Liver (tissue), 3 donors: Measurements from ENCODE around the gene ERI2.

ENCODE experiments used
- EGR1 ChIP-seq, 2 donors: IDR thresholded peaks; 2 replicates each; pipeline ENCODE4 v1.6.1; 2016 to 2018; ENCODE audit warnings: antibody characterized with exemption in 2 of 2, low read depth in 2 of 2
- FOXA2 ChIP-seq: IDR thresholded peaks from 2 replicates; pipeline ENCODE4 v1.6.1; 2016; ENCODE audit warnings: antibody characterized with exemption
- GABPA ChIP-seq, 2 donors: IDR thresholded peaks in 1 of 2; conservative IDR thresholded peaks in 1 of 2; 2 replicates each; pipeline ENCODE4 v1.6.1; 2016; ENCODE audit warnings: antibody characterized with exemption in 2 of 2, mild to moderate bottlenecking in 1 of 2, moderate library complexity in 1 of 2
- HNF4G ChIP-seq: IDR thresholded peaks from 2 replicates; pipeline ENCODE4 v1.6.1; 2016; ENCODE audit warnings: antibody characterized with exemption
- JUND ChIP-seq, 2 donors: IDR thresholded peaks; 2 replicates each; pipeline ENCODE4 v1.6.1; 2016; ENCODE audit warnings: antibody characterized with exemption in 2 of 2
- RAD21 ChIP-seq, 2 donors: IDR thresholded peaks; 2 replicates each; pipeline ENCODE4 v1.6.1; 2016; ENCODE audit warnings: antibody characterized with exemption in 2 of 2, mild to moderate bottlenecking in 2 of 2
- SP1 ChIP-seq: IDR thresholded peaks from 2 replicates; pipeline ENCODE4 v1.6.1; 2018; ENCODE audit warnings: antibody characterized with exemption, mild to moderate bottlenecking
- TAF1 ChIP-seq: conservative IDR thresholded peaks from 2 replicates; pipeline ENCODE4 v1.6.1; 2016; ENCODE audit warnings: antibody characterized with exemption, mild to moderate bottlenecking
- YY1 ChIP-seq: IDR thresholded peaks from 2 replicates; pipeline ENCODE4 v1.6.1; 2016; ENCODE audit warnings: antibody characterized with exemption, mild to moderate bottlenecking
- TF ChIP-seq, protein P1 (sequence below): fragments of 150-350 bp; IDR thresholded peaks from 2 replicates; pipeline ENCODE4 v1.5.1; 2017; ENCODE audit warnings: improper control_type of control experiment, low read depth, low read length; ENCODE audit not compliant: missing input control
- TF ChIP-seq, protein P2 (sequence below): IDR thresholded peaks from 2 replicates; pipeline ENCODE4 v1.6.1; 2016; ENCODE audit warnings: antibody characterized with exemption
- TF ChIP-seq, protein P3 (sequence below): IDR thresholded peaks from 2 replicates; pipeline ENCODE4 v1.6.1; 2016; ENCODE audit warnings: antibody characterized with exemption
- donor health status: healthy.
- donor health status: healthy.

DNA sequence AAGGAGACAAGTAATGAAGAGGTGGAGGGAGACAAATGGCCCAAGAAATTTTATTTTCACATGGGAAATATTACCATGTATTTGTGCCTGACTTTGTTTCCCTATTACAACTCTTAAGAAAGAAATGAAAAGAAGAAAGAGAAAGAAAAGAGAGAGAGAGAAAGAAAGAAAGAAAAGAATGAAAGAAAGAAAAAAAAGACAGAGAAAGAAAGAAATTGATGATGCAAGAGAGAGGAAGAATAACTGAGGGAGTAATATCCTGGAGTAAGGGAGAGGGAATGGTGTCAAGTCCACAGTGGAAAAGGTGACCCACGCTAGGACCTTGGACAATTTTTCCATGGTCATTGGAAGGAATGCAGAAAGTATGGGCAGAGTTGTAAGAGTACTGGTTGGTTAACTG is 52.5 kb downstream of the ERI2 start:
- TF ChIP-seq, protein P1, sequence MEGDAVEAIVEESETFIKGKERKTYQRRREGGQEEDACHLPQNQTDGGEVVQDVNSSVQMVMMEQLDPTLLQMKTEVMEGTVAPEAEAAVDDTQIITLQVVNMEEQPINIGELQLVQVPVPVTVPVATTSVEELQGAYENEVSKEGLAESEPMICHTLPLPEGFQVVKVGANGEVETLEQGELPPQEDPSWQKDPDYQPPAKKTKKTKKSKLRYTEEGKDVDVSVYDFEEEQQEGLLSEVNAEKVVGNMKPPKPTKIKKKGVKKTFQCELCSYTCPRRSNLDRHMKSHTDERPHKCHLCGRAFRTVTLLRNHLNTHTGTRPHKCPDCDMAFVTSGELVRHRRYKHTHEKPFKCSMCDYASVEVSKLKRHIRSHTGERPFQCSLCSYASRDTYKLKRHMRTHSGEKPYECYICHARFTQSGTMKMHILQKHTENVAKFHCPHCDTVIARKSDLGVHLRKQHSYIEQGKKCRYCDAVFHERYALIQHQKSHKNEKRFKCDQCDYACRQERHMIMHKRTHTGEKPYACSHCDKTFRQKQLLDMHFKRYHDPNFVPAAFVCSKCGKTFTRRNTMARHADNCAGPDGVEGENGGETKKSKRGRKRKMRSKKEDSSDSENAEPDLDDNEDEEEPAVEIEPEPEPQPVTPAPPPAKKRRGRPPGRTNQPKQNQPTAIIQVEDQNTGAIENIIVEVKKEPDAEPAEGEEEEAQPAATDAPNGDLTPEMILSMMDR: no peak
- TF ChIP-seq, protein P2, sequence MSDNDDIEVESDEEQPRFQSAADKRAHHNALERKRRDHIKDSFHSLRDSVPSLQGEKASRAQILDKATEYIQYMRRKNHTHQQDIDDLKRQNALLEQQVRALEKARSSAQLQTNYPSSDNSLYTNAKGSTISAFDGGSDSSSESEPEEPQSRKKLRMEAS: no peak
- no peak for TF ChIP-seq RAD21 (IDR thresholded peaks at IDR 0.05)
- no peak for TF ChIP-seq TAF1
- TF ChIP-seq, protein P3, sequence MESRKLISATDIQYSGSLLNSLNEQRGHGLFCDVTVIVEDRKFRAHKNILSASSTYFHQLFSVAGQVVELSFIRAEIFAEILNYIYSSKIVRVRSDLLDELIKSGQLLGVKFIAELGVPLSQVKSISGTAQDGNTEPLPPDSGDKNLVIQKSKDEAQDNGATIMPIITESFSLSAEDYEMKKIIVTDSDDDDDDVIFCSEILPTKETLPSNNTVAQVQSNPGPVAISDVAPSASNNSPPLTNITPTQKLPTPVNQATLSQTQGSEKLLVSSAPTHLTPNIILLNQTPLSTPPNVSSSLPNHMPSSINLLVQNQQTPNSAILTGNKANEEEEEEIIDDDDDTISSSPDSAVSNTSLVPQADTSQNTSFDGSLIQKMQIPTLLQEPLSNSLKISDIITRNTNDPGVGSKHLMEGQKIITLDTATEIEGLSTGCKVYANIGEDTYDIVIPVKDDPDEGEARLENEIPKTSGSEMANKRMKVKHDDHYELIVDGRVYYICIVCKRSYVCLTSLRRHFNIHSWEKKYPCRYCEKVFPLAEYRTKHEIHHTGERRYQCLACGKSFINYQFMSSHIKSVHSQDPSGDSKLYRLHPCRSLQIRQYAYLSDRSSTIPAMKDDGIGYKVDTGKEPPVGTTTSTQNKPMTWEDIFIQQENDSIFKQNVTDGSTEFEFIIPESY: no peak
- TF ChIP-seq FOXA2: no peak
- TF ChIP-seq GABPA (IDR thresholded peaks at IDR 0.05 in 1 of 2, conservative IDR thresholded peaks at IDR 0.05 in 1 of 2): no peak
- no peak for TF ChIP-seq JUND (IDR thresholded peaks at IDR 0.05)
- TF ChIP-seq EGR1 (IDR thresholded peaks at IDR 0.05; ENCODE audit: low read depth in 2 of 2): no peak
- TF ChIP-seq YY1: no peak
- TF ChIP-seq HNF4G: no peak
- TF ChIP-seq SP1: no peak
